Stimulated activated naive B cell treated with anti-CD40 and anti-IgM and Interleukin-4, amounts not matched to agents 10 μg/mL and 1 μg/mL and 100 μg/mL, for 72 hours (primary cell): ENCODE results near the gene RFNG.
A peak's percentile ranks its signal among the peaks of the same experiment; 100 is the strongest.

Experiments used
- ATAC-seq, 2 donors: fragments of 150-1000 bp; cut with Tn5 transposase; replicated peaks; 2 replicates each; pipeline ENCODE4 v1.10.0; 2021; ENCODE audit warnings: moderate library complexity in 1 of 2
- DNase-seq: peaks from one replicate; pipeline ENCODE4 v3.0.0; 2021
- H3K27ac Mint-ChIP-seq: one replicate; pipeline ENCODE4 v1.8.0; 2022; ENCODE audit warnings: mild to moderate bottlenecking, mixed read lengths
- H3K27me3 Mint-ChIP-seq, 2 donors: one replicate each; pipeline ENCODE4 v1.8.0; 2022; ENCODE audit warnings: mixed read lengths in 2 of 2
- H3K36me3 Mint-ChIP-seq, 2 donors: one replicate each; pipeline ENCODE4 v1.8.0; 2022; ENCODE audit warnings: mixed read lengths in 2 of 2, mild to moderate bottlenecking in 1 of 2
- H3K4me1 Mint-ChIP-seq, 2 donors: one replicate each; pipeline ENCODE4 v1.8.0; 2022; ENCODE audit warnings: mixed read lengths in 2 of 2, mild to moderate bottlenecking in 1 of 2
- H3K4me3 Mint-ChIP-seq, 2 donors: one replicate each; pipeline ENCODE4 v1.8.0; 2022; ENCODE audit warnings: mild to moderate bottlenecking in 2 of 2, mixed read lengths in 2 of 2, moderate library complexity in 1 of 2
- H3K9me3 Mint-ChIP-seq, 2 donors: one replicate each; pipeline ENCODE4 v1.8.0; 2022; ENCODE audit warnings: mixed read lengths in 2 of 2, mild to moderate bottlenecking in 1 of 2

The RFNG gene

GRCh38 chr17:82061047-82061925 is 9.7 kb upstream of the RFNG start:
- Mint-ChIP-seq H3K9me3 (no peaks in the 10 kb centered on the region), H3K27ac (peak overlapping the region; percentile 51), H3K27me3 (no peaks in the 10 kb centered on the region), H3K4me1 (peaks cover 5 to 30% of the 10 kb centered on the region in 2 donors), H3K4me3 (no peak overlapping the region), H3K36me3 (peaks cover 12 to 24% of the 10 kb centered on the region in 2 donors)
- ATAC-seq (no peak), DNase-seq (no peak)

GRCh38 chr17:82060614-82061013 is 9.0 kb upstream of the RFNG start:
- Mint-ChIP-seq H3K4me3 (no peak overlapping the region), H3K27ac (peak overlapping the region; percentile 42), H3K9me3 (no peaks in the 10 kb centered on the region), H3K4me1 (peaks cover 5 to 26% of the 10 kb centered on the region in 2 donors), H3K27me3 (no peaks in the 10 kb centered on the region), H3K36me3 (peaks cover 16 to 28% of the 10 kb centered on the region in 2 donors)
- DNase-seq (no peak), ATAC-seq (no peak)

GRCh38 chr17:82060001-82060380 is 8.4 kb upstream of the RFNG start:
- H3K4me3 Mint-ChIP-seq: no peak overlapping the region
- ATAC-seq (no peak), DNase-seq (no peak)
- H3K27me3 Mint-ChIP-seq: no peaks in the 10 kb centered on the region
- H3K9me3 Mint-ChIP-seq: no peaks in the 10 kb centered on the region
- peaks cover 7 to 26% of the 10 kb centered on the region in 2 donors for H3K4me1 Mint-ChIP-seq
- H3K36me3 Mint-ChIP-seq: peaks cover 18 to 31% of the 10 kb centered on the region in 2 donors
- H3K27ac Mint-ChIP-seq: peak overlapping the region; percentile 37

- H3K4me3 Mint-ChIP-seq: no peak overlapping the region
Observed at GRCh38 chr17:82059272-82060000, 7.8 kb upstream of the RFNG start.

DNA sequence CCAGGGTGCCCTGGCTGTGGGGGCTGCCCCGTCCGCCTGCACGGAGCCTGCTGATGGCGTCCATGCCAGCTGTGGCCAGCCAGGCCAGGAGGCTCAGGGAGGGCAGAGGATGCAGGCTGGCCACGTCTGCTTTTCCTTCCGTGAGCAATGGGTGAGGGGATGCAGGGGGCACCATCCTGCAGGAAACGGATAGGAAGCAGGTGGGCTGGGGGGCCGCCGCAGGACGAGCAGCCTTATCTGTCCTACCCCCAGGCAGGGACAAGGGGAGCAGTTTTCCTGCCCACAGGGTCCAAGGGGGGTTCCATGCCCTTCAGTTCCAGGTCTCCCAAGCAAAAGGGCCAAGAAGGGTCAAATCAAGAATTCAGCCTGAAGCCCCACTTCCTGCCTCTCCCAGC is 7.2 kb upstream of the RFNG start:
- H3K4me3 Mint-ChIP-seq: no peak overlapping the region
- ATAC-seq (no peak), DNase-seq (no peak)
- H3K9me3 Mint-ChIP-seq: no peaks in the 10 kb centered on the region
- peaks cover 20 to 34% of the 10 kb centered on the region in 2 donors for H3K36me3 Mint-ChIP-seq
- H3K27ac Mint-ChIP-seq: peak overlapping the region; percentile 56
- peaks cover 4 to 22% of the 10 kb centered on the region in 2 donors for H3K4me1 Mint-ChIP-seq
- H3K27me3 Mint-ChIP-seq: no peaks in the 10 kb centered on the region

More at GRCh38 chr17:82059272-82060000, 7.8 kb upstream of the RFNG start:
- no peak for DNase-seq
- ATAC-seq: no peak
- Mint-ChIP-seq H3K27ac (no peak overlapping the region), H3K4me1 (peaks cover 7 to 22% of the 10 kb centered on the region in 2 donors), H3K36me3 (peaks cover 20 to 34% of the 10 kb centered on the region in 2 donors), H3K27me3 (no peaks in the 10 kb centered on the region), H3K9me3 (no peaks in the 10 kb centered on the region)

GRCh38 chr17:82058230-82058854 is 6.7 kb upstream of the RFNG start:
- ATAC-seq (no peak), DNase-seq (no peak)
- Mint-ChIP-seq H3K27me3 (no peaks in the 10 kb centered on the region), H3K9me3 (no peaks in the 10 kb centered on the region), H3K4me3 (no peak overlapping the region), H3K4me1 (peaks cover 6 to 26% of the 10 kb centered on the region in 2 donors), H3K36me3 (peaks cover 20 to 34% of the 10 kb centered on the region in 2 donors), H3K27ac (peak overlapping the region; percentile 56)

DNA sequence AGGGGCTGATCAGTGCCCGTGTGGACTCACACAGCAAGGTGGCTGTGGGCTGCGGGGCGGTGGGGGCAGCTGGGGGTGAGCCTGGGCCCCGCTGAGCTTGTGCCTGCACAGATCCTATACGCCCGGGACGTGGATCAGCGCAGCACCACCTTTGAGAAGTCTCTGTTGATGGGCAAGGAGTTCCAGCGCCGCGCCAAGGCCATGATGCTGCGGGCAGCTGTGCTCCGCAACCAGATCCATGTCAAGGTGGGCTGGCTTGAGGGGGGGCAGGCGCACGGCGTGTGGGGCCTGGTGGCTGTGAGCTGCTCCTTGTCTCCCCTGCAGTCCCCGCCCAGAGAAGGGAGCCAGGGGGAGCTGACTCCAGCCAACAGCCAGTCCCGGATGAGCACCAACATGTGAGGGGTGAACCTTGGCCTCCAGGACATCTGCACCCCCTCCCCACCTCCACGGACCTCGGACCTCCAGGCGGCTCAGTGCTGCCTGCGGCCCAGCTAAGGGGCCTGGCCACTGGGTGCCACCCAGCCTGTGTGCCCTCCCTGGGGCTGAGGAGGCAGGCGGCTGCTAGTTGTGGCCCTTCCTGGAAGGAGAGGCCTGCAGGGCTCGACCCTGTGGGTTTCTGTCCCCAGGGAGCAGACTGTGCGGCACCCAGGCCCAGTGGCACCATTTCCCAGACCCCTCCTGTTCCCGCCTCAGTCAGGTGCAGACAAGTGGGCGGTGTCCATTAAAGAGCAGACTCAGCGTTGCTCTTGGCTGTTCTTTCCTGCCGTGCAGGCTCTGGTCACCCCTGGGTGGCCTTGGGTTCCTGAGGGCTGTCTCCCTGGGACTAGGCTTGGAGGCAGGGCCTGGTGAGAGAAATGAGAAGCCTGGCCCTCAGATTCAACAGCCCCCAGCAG is 5.4 kb upstream of the RFNG start:
- H3K9me3 Mint-ChIP-seq: no peaks in the 10 kb centered on the region
- peaks cover 10 to 34% of the 10 kb centered on the region in 2 donors for H3K4me1 Mint-ChIP-seq
- H3K4me3 Mint-ChIP-seq: no peak overlapping the region
- H3K27ac Mint-ChIP-seq: peak overlapping the region; percentile 59
- ATAC-seq (no peak), DNase-seq (no peak)
- peaks cover 20 to 32% of the 10 kb centered on the region in 2 donors for H3K36me3 Mint-ChIP-seq
- no peaks in the 10 kb centered on the region for H3K27me3 Mint-ChIP-seq

DNA sequence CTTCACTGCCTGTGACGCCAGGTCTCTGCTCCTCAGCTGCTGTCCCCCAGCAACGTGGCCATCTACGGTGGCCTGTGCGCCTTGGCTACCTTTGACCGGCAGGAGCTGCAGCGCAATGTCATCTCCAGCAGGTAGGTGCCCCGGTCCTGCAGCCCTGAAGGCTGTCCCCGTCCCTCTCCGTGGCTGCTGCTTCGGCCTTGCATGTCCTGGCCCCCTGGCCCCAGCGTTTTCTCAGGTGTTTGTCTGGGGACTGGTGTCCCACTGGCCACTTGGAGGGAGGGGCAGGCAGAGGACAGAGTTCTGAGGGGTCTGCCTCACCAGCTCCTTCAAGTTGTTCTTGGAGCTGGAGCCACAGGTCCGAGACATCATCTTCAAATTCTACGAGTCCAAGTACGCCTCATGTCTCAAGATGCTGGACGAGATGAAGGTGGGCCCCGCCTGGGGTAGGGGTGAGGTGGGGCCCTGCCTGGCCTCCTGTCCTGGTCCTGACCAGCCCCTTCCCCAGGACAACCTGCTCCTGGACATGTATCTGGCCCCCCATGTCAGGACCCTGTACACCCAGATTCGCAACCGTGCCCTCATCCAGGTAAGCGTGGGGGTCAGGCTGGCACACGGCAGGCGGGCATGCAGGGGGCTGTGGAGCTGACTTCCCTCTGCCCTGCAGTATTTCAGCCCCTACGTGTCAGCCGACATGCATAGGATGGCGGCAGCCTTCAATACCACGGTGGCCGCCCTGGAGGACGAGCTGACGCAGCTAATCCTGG is 4.5 kb upstream of the RFNG start:
- peaks cover 20 to 31% of the 10 kb centered on the region in 2 donors for H3K36me3 Mint-ChIP-seq
- peaks cover 10 to 32% of the 10 kb centered on the region in 2 donors for H3K4me1 Mint-ChIP-seq
- DNase-seq (no peak), ATAC-seq (no peak)
- H3K9me3 Mint-ChIP-seq: no peaks in the 10 kb centered on the region
- H3K4me3 Mint-ChIP-seq: no peak overlapping the region
- no peak overlapping the region for H3K27ac Mint-ChIP-seq
- H3K27me3 Mint-ChIP-seq: no peaks in the 10 kb centered on the region

GRCh38 chr17:82055023-82055964 is 3.7 kb upstream of the RFNG start:
- ATAC-seq: no peak
- H3K4me3 Mint-ChIP-seq: peak overlapping the region in 1 of 2 donors; percentile 29
- peaks cover 15 to 34% of the 10 kb centered on the region in 2 donors for H3K4me1 Mint-ChIP-seq
- H3K9me3 Mint-ChIP-seq: no peaks in the 10 kb centered on the region
- H3K27me3 Mint-ChIP-seq: no peaks in the 10 kb centered on the region
- peaks cover 19 to 26% of the 10 kb centered on the region in 2 donors for H3K36me3 Mint-ChIP-seq
- peak overlapping the region; percentile 89 for H3K27ac Mint-ChIP-seq
- DNase-seq: no peak

GRCh38 chr17:82054351-82055022 is 2.9 kb upstream of the RFNG start:
- H3K9me3 Mint-ChIP-seq: no peaks in the 10 kb centered on the region
- no peak for DNase-seq
- H3K4me3 Mint-ChIP-seq: peak overlapping the region in 1 of 2 donors; percentile 36

DNA sequence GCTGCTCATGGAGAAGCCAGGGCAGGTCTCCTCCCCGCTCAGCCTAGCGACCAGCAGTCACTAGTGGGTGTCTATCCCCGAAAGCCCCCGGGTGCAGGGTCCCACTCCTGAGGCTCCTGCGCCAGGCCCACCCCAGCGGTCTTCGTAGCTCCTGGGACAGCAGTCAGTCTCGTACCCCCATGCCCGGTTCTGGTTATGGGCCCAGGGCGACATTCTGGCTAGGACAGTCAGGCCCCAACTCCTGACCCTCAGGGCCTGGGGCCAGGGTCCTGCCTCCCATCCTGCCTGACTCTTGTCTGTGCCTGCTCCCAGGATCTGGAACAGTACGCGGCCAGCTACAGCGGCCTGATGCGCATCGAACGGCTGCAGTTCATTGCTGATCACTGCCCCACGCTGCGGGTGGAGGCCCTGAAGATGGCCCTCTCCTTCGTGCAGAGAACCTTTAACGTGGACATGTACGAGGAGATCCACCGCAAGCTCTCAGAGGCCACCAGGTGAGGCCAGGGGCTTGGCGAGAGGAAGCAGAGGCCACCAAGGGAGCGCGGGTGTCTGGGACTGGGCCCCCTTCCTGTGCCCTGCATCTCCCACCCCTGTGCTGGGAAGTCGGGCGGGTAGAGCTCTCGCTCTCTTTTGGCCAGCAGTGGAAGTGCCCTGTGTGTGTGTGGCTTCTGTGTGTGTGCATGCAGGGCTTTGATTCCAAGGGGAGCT is 2.1 kb upstream of the RFNG start:
- DNase-seq (no peak), ATAC-seq (no peak)
- Mint-ChIP-seq H3K4me1 (peaks cover 19 to 32% of the 10 kb centered on the region in 2 donors), H3K36me3 (peaks cover 18 to 26% of the 10 kb centered on the region in 2 donors), H3K27ac (no peak overlapping the region), H3K9me3 (no peaks in the 10 kb centered on the region), H3K4me3 (peak overlapping the region; percentile 77 to 91), H3K27me3 (no peaks in the 10 kb centered on the region)

More at GRCh38 chr17:82054351-82055022, 2.9 kb upstream of the RFNG start:
- H3K27me3 Mint-ChIP-seq: no peaks in the 10 kb centered on the region
- peaks cover 19 to 26% of the 10 kb centered on the region in 2 donors for H3K36me3 Mint-ChIP-seq
- peak overlapping the region; percentile 31 for H3K27ac Mint-ChIP-seq
- no peak for ATAC-seq
- peaks cover 19 to 32% of the 10 kb centered on the region in 2 donors for H3K4me1 Mint-ChIP-seq
